Ovary (tissue), 9 donors: ENCODE data around the gene CMTM4. TPM values are rescaled to one million over a fixed set of nuclear protein-coding genes. Genes with fewer than 3 reads are reported as not detected.
"Not testable (repeated sequence)": the region's sequence is repeated elsewhere in the genome, so short reads cannot be mapped to it uniquely, and the experiment has no call there.

ENCODE experiments used
- DNase-seq, 5 donors: peaks; one replicate each; pipeline ENCODE4 v3.0.0-alpha.2; 2019 to 2020
- H3K27ac ChIP-seq, 2 donors: fragments of 200-600 bp; one replicate each; pipeline versions ENCODE4 v1.5.1 to v1.8.0; 2019 to 2022
- H3K27me3 ChIP-seq: fragments of 200-600 bp; one replicate; pipeline ENCODE4 v1.8.0; 2022
- H3K36me3 ChIP-seq: fragments of 200-600 bp; sonication (generic); one replicate; pipeline ENCODE4 v1.5.1; 2019
- H3K4me1 ChIP-seq: one replicate; pipeline ENCODE4 v1.8.1; 2013; ENCODE audit warnings: mild to moderate bottlenecking, moderate library complexity; ENCODE audit not compliant: insufficient read depth
- H3K4me3 ChIP-seq: fragments of 200-600 bp; sonication (generic); one replicate; pipeline ENCODE4 v1.5.1; 2017
- H3K9me3 ChIP-seq, 2 donors: fragments of 200-600 bp in 1 of 2; sonication (generic) in 1 of 2; one replicate each; pipeline versions ENCODE4 v1.5.1 to v1.8.1; 2013 to 2019; ENCODE audit warnings: mild to moderate bottlenecking in 1 of 2, moderate library complexity in 1 of 2
- EP300 ChIP-seq: sonication (generic); formaldehyde crosslinking; IDR thresholded peaks from one replicate; pipeline ENCODE4 v1.6.1; 2017; ENCODE audit warnings: antibody characterized with exemption
- POLR2A ChIP-seq: fragments of 450-650 bp; IDR thresholded peaks from one replicate; pipeline ENCODE4 v1.6.1; 2017; ENCODE audit warnings: antibody characterized with exemption, mild to moderate bottlenecking, moderate library complexity
- WGBS, 3 donors: extraction: QIAGEN DNeasy Blood & Tissue Kit in 1 of 3; methylation state at CpG; one replicate each; pipeline versions ENCODE4 v1.1.5 to v1.1.7; 2013 to 2017; 5-methylcytosine and 5-hydroxymethylcytosine counted together
- intact Hi-C, 4 donors: fragments of 100-400 bp; cut with DNase I; formaldehyde crosslinking; loops; one replicate each; pipeline versions ENCODE4 v1.11.0 to v1.15.1; 2022 to 2023
- polyA plus RNA-seq, 2 donors: library from polyadenylated mRNA; stranded (reverse); fragments of 200-250 nt in 1 of 2; fragments of 350-450 nt in 1 of 2; fragmentation: Illumina TruSeq in 1 of 2; extraction: RNeasy Lipid Tissue Mini Kit (QIAGEN cat#74804) in 1 of 2; gene quantifications; one replicate each; pipeline ENCODE4 v1.2.3, GENCODE V29; 2013 to 2014
- total RNA-seq, 7 donors: library from RNA; depleted of rRNA in 2 of 7; stranded (reverse); fragments of >200 nt in 2 of 7; fragmentation: NEBNext Ultra II Directional in 3 of 7; extraction: Animal tissue kit (Norgen Biotek cat#: 25700) in 3 of 7; gene quantifications; one replicate each; pipeline versions ENCODE4 v1.1.0 to v1.2.4, GENCODE V29; 2016 to 2023
- TF ChIP-seq, protein P1 (sequence below), 3 donors: fragments of 450-650 bp in 2 of 3; fragments of 200-600 bp in 1 of 3; IDR thresholded peaks; one replicate each; pipeline versions ENCODE4 v1.5.1 to v1.8.0; 2016 to 2022; ENCODE audit warnings: antibody characterized with exemption in 3 of 3, mild to moderate bottlenecking in 1 of 3
- donor health status: DM: no; HTN: no; CAD: no; lungs with moderate emphysema.
- donor health status: DM: no; HTN: no; CAD: no.
- donor health status: Bipolar disorder and iron deficiency.
- donor health status: DM: yes; HTN: yes; CAD: no.
- donor health status: DM: no; HTN: no; CAD: no.
- donor health status: DM: yes; HTN: yes; CAD: no.

The CMTM4 gene
- total and polyA plus RNA-seq, 9 donors: 5.4 to 47.1 (median 13.1) TPM

DNA sequence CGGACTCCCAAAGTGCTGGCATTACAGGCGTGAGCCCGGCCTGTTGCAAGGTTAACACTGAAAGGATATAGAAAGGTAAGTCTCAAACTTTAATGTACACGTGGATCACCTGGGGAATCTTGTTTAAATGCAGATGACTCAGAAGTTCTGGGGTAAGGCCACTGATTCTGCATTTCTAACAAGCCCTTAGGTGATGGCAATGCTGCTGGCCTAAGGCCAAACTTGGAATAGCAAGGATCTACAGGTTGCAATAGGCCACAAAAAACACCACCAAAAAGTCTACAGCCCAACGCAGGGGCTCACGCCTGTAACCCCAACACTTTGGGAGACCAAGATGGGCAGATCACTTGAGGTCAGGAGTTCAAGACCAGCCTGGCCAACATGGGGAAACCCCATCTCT, 4.2 kb downstream of the CMTM4 start:
- DNase-seq: no peak
- H3K27ac ChIP-seq: no peak overlapping the region
- no peaks in the 10 kb centered on the region for H3K27me3 ChIP-seq
- H3K36me3 ChIP-seq: no peaks in the 10 kb centered on the region
- no peaks in the 10 kb centered on the region for H3K9me3 ChIP-seq
- TF ChIP-seq EP300 (no peak), POLR2A (no peak)
- TF ChIP-seq, protein P1, sequence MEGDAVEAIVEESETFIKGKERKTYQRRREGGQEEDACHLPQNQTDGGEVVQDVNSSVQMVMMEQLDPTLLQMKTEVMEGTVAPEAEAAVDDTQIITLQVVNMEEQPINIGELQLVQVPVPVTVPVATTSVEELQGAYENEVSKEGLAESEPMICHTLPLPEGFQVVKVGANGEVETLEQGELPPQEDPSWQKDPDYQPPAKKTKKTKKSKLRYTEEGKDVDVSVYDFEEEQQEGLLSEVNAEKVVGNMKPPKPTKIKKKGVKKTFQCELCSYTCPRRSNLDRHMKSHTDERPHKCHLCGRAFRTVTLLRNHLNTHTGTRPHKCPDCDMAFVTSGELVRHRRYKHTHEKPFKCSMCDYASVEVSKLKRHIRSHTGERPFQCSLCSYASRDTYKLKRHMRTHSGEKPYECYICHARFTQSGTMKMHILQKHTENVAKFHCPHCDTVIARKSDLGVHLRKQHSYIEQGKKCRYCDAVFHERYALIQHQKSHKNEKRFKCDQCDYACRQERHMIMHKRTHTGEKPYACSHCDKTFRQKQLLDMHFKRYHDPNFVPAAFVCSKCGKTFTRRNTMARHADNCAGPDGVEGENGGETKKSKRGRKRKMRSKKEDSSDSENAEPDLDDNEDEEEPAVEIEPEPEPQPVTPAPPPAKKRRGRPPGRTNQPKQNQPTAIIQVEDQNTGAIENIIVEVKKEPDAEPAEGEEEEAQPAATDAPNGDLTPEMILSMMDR (IDR thresholded peaks at IDR 0.05): no peak
- H3K4me3 ChIP-seq: no peak overlapping the region
- intact Hi-C loops: no loop called here
- 89 to 96% (median 91%) methylated on average over 6 of the region's 6 CpGs for WGBS, 3 donors
- peaks cover 11% of the 10 kb centered on the region for H3K4me1 ChIP-seq

DNA sequence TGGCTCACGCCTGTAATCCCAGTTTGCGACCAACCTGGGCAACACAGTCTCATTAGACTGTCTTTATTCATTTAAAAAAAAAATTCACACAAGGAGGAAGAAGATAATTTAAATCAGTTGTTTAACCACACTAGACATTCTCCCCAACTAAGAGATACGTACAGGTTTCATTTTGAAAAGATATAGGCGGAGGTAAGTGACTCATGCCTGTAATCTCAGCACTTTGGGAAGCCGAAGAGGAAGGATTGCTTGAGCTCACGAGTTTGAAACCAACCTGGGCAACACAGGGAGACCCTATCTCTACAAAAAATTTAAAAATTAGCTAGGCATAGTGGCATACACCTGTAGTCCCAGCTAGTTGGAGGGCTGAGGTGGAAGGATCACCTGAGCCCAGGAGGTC, 5.3 kb downstream of the CMTM4 start:
- Histone ChIP-seq H3K36me3 (no peaks in the 10 kb centered on the region), H3K27ac (no peak overlapping the region), H3K4me1 (peaks cover 9% of the 10 kb centered on the region), H3K4me3 (no peak overlapping the region), H3K9me3 (no peaks in the 10 kb centered on the region), H3K27me3 (no peaks in the 10 kb centered on the region)
- WGBS, 3 donors: 97 to 98% (median 97%) methylated on average over 6 of the region's 6 CpGs
- intact Hi-C loops: no loop called here
- DNase-seq: no peak
- TF ChIP-seq EP300 (no peak), POLR2A (no peak)
- TF ChIP-seq, protein P1 (IDR thresholded peaks at IDR 0.05): no peak

DNA sequence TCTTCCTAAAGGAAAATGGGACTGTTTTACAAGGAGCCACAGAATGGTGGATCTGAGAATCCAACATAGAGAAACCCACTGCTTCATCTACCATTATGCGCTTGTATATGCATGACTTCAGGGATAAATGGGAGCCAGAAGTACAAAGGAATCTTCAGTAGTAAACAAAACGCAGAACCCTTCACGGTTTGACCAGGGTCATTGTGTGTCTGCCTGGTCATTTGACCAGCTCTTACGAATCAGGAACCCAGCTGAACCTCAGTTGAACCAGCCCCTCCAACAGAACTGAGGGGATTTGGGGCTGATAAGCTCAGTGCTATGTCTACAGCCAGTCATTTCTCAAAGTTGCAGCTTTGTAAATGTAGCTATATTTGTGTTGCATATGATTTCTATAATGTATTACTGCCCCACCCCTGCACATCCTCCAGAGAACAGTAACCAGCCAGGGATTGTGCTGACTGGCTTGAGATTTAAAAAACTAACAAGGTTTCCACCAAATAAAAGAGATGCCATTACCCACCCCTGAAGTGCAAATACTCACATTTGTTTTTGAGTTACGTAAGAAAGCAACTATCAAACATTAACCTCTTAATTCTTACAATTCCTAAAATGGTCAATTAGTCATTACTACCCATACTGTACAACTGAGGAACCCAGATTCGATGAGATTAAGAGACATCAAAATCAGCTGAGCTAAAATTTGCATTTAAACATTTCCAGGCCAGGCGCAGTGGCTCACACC, 6.3 kb downstream of the CMTM4 start:
- Histone ChIP-seq H3K27me3 (no peaks in the 10 kb centered on the region), H3K36me3 (no peaks in the 10 kb centered on the region), H3K4me1 (peaks cover 2% of the 10 kb centered on the region), H3K27ac (no peak overlapping the region), H3K9me3 (no peaks in the 10 kb centered on the region), H3K4me3 (no peak overlapping the region)
- 81 to 82% (median 81%) methylated on average over 7 of the region's 7 CpGs for WGBS, 3 donors
- no peak for DNase-seq
- intact Hi-C loops: no loop called here
- TF ChIP-seq POLR2A: no peak

DNA sequence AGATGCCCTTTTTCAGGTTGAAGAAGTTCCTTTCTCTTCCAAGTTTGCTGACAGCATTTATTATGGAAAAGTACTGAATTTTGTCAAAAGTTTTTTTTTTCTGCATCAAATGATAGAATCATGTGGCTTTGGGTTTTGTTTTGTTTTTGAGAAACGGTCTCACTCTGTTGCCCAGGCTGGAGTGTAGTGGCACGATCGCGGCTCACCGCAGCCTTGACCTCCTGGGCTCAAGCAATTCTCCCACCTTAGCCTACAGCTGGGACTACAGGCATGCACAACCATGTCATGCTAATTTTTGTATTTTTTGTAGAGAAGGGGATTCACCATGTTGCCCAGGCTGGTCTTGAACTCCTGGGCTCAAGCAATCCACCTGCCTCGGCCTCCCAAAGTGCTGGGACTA, 7.3 kb downstream of the CMTM4 start:
- TF ChIP-seq POLR2A (no peak), EP300 (no peak)
- TF ChIP-seq, protein P1 (IDR thresholded peaks at IDR 0.05): no peak
- intact Hi-C loops: loop anchor here in 1 of 4 donors (2.0 kb wide), 1 partner anchor 56 kb away; no protein-coding TSS in a partner anchor
- DNase-seq: no peak
- no peaks in the 10 kb centered on the region for H3K9me3 ChIP-seq
- peaks cover 2% of the 10 kb centered on the region for H3K4me1 ChIP-seq
- no peaks in the 10 kb centered on the region for H3K27me3 ChIP-seq
- no peak overlapping the region for H3K4me3 ChIP-seq
- no peaks in the 10 kb centered on the region for H3K36me3 ChIP-seq
- 59 to 63% (median 61%) methylated on average over 6 of the region's 6 CpGs for WGBS, 3 donors
- no peak overlapping the region for H3K27ac ChIP-seq

DNA sequence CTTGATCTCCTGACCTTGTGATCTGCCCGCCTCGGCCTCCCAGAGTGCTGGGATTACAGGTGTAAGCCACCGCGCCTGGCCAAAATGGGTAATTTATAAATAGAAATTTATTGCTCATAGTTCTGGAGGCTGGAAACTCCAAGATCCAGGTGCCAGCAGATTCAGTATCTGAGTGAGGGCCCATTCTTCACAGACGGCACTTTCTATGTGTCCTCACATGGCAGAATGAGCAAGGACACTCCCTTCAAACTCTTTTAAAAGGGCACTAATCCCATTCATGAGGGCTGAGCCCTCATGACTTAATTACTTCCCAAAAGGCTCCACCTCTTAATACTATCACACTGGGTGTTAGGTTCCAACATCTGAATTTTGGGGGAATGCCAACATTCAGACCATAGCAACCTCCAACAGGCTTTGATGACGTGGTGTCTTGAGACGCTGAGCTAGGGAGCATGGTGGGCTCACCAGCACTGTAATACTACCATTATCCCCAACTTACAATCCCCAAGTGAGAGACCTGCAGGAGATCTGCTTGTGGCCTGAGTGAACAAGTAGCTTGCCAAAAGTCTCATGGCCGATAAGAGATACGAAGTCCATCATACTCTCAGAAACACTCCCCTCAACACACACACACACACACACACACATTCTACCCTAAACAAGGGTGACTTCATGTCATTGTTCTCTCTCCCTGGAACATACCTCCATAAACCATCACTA, 8.5 kb downstream of the CMTM4 start:
- Histone ChIP-seq H3K9me3 (no peaks in the 10 kb centered on the region), H3K27me3 (no peaks in the 10 kb centered on the region), H3K4me3 (no peak overlapping the region), H3K4me1 (peaks cover 2% of the 10 kb centered on the region), H3K27ac (no peak overlapping the region), H3K36me3 (no peaks in the 10 kb centered on the region)
- TF ChIP-seq, protein P1 (IDR thresholded peaks at IDR 0.05): no peak
- no peak for TF ChIP-seq EP300
- intact Hi-C loops: loop anchor here in 1 of 4 donors (2.0 kb wide), 1 partner anchor 57 kb away; no protein-coding TSS in a partner anchor
- WGBS, 3 donors: 92 to 93% (median 93%) methylated on average over 9 of the region's 9 CpGs
- no peak for DNase-seq

DNA sequence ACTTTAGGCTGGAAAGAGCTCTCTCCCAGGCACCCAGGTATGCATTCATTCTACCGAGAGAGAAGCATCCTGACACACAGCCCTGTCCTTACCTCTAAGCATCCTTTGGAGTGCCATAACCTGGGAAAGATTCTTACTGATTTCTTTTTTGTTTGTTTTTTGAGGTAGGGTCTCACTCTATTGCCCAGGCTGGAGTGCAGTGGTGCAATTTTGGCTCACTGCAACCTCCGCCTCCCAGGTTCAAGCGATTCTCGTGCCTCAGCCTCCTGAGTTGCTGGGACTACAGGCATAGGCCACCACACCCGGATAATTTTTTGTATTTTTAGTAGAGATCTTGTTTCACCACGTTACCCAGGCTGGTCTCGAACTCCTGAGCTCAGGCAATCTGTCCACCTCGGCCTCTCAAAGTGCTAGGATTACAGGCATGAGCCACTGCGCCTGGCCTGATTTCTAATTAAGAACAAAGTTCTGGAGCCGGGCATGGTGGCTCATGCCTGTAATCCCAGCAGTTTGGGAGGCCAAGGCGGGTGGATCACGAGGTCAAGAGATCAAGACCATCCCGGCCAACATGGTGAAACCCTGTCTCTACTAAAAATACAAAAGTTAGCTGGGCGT, 10.9 kb downstream of the CMTM4 start:
- H3K4me3 ChIP-seq: not testable (repeated sequence)

More for the DNA sequence above, 10.9 kb downstream of the CMTM4 start:
- H3K9me3 ChIP-seq, H3K36me3 ChIP-seq, H3K27me3 ChIP-seq, H3K27ac ChIP-seq, H3K4me1 ChIP-seq, intact Hi-C loops, DNase-seq: not testable (repeated sequence)
- WGBS, 3 donors: 92 to 96% (median 93%) methylated on average over 14 of the region's 14 CpGs
